ENCODE results near the gene CCDC12.

CCDC12 gene

GRCh38 chr3:46924921-46925584 is 51.5 kb downstream of the CCDC12 start:
- H3K9me3 ChIP-seq (ENCODE audit: control insufficient read depth, insufficient read depth, low read depth, low read length), result no peaks in the 10 kb centered on the region
- no peaks in the 10 kb centered on the region for H3K4me1 ChIP-seq (ENCODE audit: control insufficient read depth, insufficient read depth, low read length)
- no peak overlapping the region for H3K27ac ChIP-seq (ENCODE audit: low read depth, low read length)
- H3K36me3 ChIP-seq (ENCODE audit: control insufficient read depth, insufficient read depth, low read length), result peaks cover 76% of the 10 kb centered on the region
- no peak overlapping the region for H3K9ac ChIP-seq (ENCODE audit: low read length)
- H3K4me3 ChIP-seq (ENCODE audit: low read depth, low read length), result no peak overlapping the region
- H3K27me3 ChIP-seq (ENCODE audit: control insufficient read depth, insufficient read depth, low read length), result no peaks in the 10 kb centered on the region

- Histone ChIP-seq H3K27me3 (ENCODE audit: control insufficient read depth, insufficient read depth, low read length) (no peaks in the 10 kb centered on the region), H3K9me3 (ENCODE audit: control insufficient read depth, insufficient read depth, low read depth, low read length) (no peaks in the 10 kb centered on the region), H3K4me1 (ENCODE audit: control insufficient read depth, insufficient read depth, low read length) (no peaks in the 10 kb centered on the region), H3K4me3 (ENCODE audit: low read depth, low read length) (no peak overlapping the region), H3K9ac (ENCODE audit: low read length) (no peak overlapping the region), H3K27ac (ENCODE audit: low read depth, low read length) (no peak overlapping the region), H3K36me3 (ENCODE audit: control insufficient read depth, insufficient read depth, low read length) (peaks cover 89% of the 10 kb centered on the region)
These were observed 52.8 kb downstream of the CCDC12 start for GRCh38 chr3:46923559-46924350.

- H3K4me1 ChIP-seq (ENCODE audit: control insufficient read depth, insufficient read depth, low read length), result no peaks in the 10 kb centered on the region
- peaks cover 94% of the 10 kb centered on the region for H3K36me3 ChIP-seq (ENCODE audit: control insufficient read depth, insufficient read depth, low read length)
These were observed 53.5 kb downstream of the CCDC12 start for GRCh38 chr3:46922871-46923558.

GRCh38 chr3:46922426-46922825 is 54.1 kb downstream of the CCDC12 start:
- H3K9ac ChIP-seq (ENCODE audit: low read length), result no peak overlapping the region
- no peak overlapping the region for H3K4me3 ChIP-seq (ENCODE audit: low read depth, low read length)
- H3K27ac ChIP-seq (ENCODE audit: low read depth, low read length), result no peak overlapping the region
- H3K9me3 ChIP-seq (ENCODE audit: control insufficient read depth, insufficient read depth, low read depth, low read length), result peaks cover 6% of the 10 kb centered on the region; the same call in 1 of the 2 replicates
- H3K27me3 ChIP-seq (ENCODE audit: control insufficient read depth, insufficient read depth, low read length), result no peaks in the 10 kb centered on the region
- no peaks in the 10 kb centered on the region for H3K4me1 ChIP-seq (ENCODE audit: control insufficient read depth, insufficient read depth, low read length)
- H3K36me3 ChIP-seq (ENCODE audit: control insufficient read depth, insufficient read depth, low read length), result peaks cover 96% of the 10 kb centered on the region

More at GRCh38 chr3:46922871-46923558, 53.5 kb downstream of the CCDC12 start:
- Histone ChIP-seq H3K27ac (ENCODE audit: low read depth, low read length) (no peak overlapping the region), H3K9me3 (ENCODE audit: control insufficient read depth, insufficient read depth, low read depth, low read length) (peaks cover under 1% of the 10 kb centered on the region; the same call in 1 of the 2 replicates), H3K9ac (ENCODE audit: low read length) (no peak overlapping the region), H3K27me3 (ENCODE audit: control insufficient read depth, insufficient read depth, low read length) (no peaks in the 10 kb centered on the region), H3K4me3 (ENCODE audit: low read depth, low read length) (no peak overlapping the region)

GRCh38 chr3:46921871-46922271 is 54.7 kb downstream of the CCDC12 start:
- H3K27me3 ChIP-seq (ENCODE audit: control insufficient read depth, insufficient read depth, low read length), result no peaks in the 10 kb centered on the region
- no peaks in the 10 kb centered on the region for H3K4me1 ChIP-seq (ENCODE audit: control insufficient read depth, insufficient read depth, low read length)
- H3K27ac ChIP-seq (ENCODE audit: low read depth, low read length), result no peak overlapping the region
- H3K4me3 ChIP-seq (ENCODE audit: low read depth, low read length), result no peak overlapping the region
- H3K9me3 ChIP-seq (ENCODE audit: control insufficient read depth, insufficient read depth, low read depth, low read length), result peaks cover 10% of the 10 kb centered on the region
- peaks cover 97% of the 10 kb centered on the region for H3K36me3 ChIP-seq (ENCODE audit: control insufficient read depth, insufficient read depth, low read length)
- H3K9ac ChIP-seq (ENCODE audit: low read length), result no peak overlapping the region

GRCh38 chr3:46921041-46921440 is 55.5 kb downstream of the CCDC12 start:
- no peaks in the 10 kb centered on the region for H3K27me3 ChIP-seq (ENCODE audit: control insufficient read depth, insufficient read depth, low read length)
- peaks cover 10% of the 10 kb centered on the region for H3K9me3 ChIP-seq (ENCODE audit: control insufficient read depth, insufficient read depth, low read depth, low read length)
- no peak overlapping the region for H3K4me3 ChIP-seq (ENCODE audit: low read depth, low read length)
- H3K4me1 ChIP-seq (ENCODE audit: control insufficient read depth, insufficient read depth, low read length), result no peaks in the 10 kb centered on the region
- no peak overlapping the region for H3K9ac ChIP-seq (ENCODE audit: low read length)
- H3K27ac ChIP-seq (ENCODE audit: low read depth, low read length), result no peak overlapping the region
- peaks cover 91% of the 10 kb centered on the region for H3K36me3 ChIP-seq (ENCODE audit: control insufficient read depth, insufficient read depth, low read length)

GRCh38 chr3:46918634-46919033 is 57.9 kb downstream of the CCDC12 start:
- Histone ChIP-seq H3K9ac (ENCODE audit: low read length) (no peak overlapping the region), H3K36me3 (ENCODE audit: control insufficient read depth, insufficient read depth, low read length) (peaks cover 69% of the 10 kb centered on the region), H3K27me3 (ENCODE audit: control insufficient read depth, insufficient read depth, low read length) (no peaks in the 10 kb centered on the region), H3K27ac (ENCODE audit: low read depth, low read length) (no peak overlapping the region), H3K4me3 (ENCODE audit: low read depth, low read length) (no peak overlapping the region), H3K9me3 (ENCODE audit: control insufficient read depth, insufficient read depth, low read depth, low read length) (peaks cover 10% of the 10 kb centered on the region), H3K4me1 (ENCODE audit: control insufficient read depth, insufficient read depth, low read length) (no peaks in the 10 kb centered on the region)

- no peaks in the 10 kb centered on the region for H3K27me3 ChIP-seq (ENCODE audit: control insufficient read depth, insufficient read depth, low read length)
- no peak overlapping the region for H3K27ac ChIP-seq (ENCODE audit: low read depth, low read length)
- H3K4me3 ChIP-seq (ENCODE audit: low read depth, low read length), result no peak overlapping the region
- peaks cover 65% of the 10 kb centered on the region for H3K36me3 ChIP-seq (ENCODE audit: control insufficient read depth, insufficient read depth, low read length)
- peaks cover 10% of the 10 kb centered on the region for H3K9me3 ChIP-seq (ENCODE audit: control insufficient read depth, insufficient read depth, low read depth, low read length)
- H3K9ac ChIP-seq (ENCODE audit: low read length), result no peak overlapping the region
- no peaks in the 10 kb centered on the region for H3K4me1 ChIP-seq (ENCODE audit: control insufficient read depth, insufficient read depth, low read length)
These were observed 58.3 kb downstream of the CCDC12 start for GRCh38 chr3:46918202-46918601.

- Histone ChIP-seq H3K9me3 (ENCODE audit: control insufficient read depth, insufficient read depth, low read depth, low read length) (peaks cover 10% of the 10 kb centered on the region), H3K27me3 (ENCODE audit: control insufficient read depth, insufficient read depth, low read length) (no peaks in the 10 kb centered on the region), H3K4me1 (ENCODE audit: control insufficient read depth, insufficient read depth, low read length) (no peaks in the 10 kb centered on the region), H3K36me3 (ENCODE audit: control insufficient read depth, insufficient read depth, low read length) (peaks cover 56% of the 10 kb centered on the region), H3K9ac (ENCODE audit: low read length) (no peak overlapping the region), H3K4me3 (ENCODE audit: low read depth, low read length) (no peak overlapping the region), H3K27ac (ENCODE audit: low read depth, low read length) (no peak overlapping the region)
These were observed 59.3 kb downstream of the CCDC12 start for GRCh38 chr3:46917257-46917656.

GRCh38 chr3:46916799-46917198 is 59.7 kb downstream of the CCDC12 start:
- peaks cover 10% of the 10 kb centered on the region for H3K9me3 ChIP-seq (ENCODE audit: control insufficient read depth, insufficient read depth, low read depth, low read length)
- H3K4me3 ChIP-seq (ENCODE audit: low read depth, low read length), result no peak overlapping the region
- H3K36me3 ChIP-seq (ENCODE audit: control insufficient read depth, insufficient read depth, low read length), result peaks cover 51% of the 10 kb centered on the region
- H3K4me1 ChIP-seq (ENCODE audit: control insufficient read depth, insufficient read depth, low read length), result no peaks in the 10 kb centered on the region
- H3K27ac ChIP-seq (ENCODE audit: low read depth, low read length), result no peak overlapping the region
- H3K9ac ChIP-seq (ENCODE audit: low read length), result no peak overlapping the region
- no peaks in the 10 kb centered on the region for H3K27me3 ChIP-seq (ENCODE audit: control insufficient read depth, insufficient read depth, low read length)

GRCh38 chr3:46916278-46916677 is 60.3 kb downstream of the CCDC12 start:
- H3K27ac ChIP-seq (ENCODE audit: low read depth, low read length), result no peak overlapping the region

More at GRCh38 chr3:46916278-46916677, 60.3 kb downstream of the CCDC12 start:
- H3K27me3 ChIP-seq (ENCODE audit: control insufficient read depth, insufficient read depth, low read length), result no peaks in the 10 kb centered on the region
- H3K9me3 ChIP-seq (ENCODE audit: control insufficient read depth, insufficient read depth, low read depth, low read length), result peaks cover 10% of the 10 kb centered on the region
- no peak overlapping the region for H3K4me3 ChIP-seq (ENCODE audit: low read depth, low read length)
- peaks cover 46% of the 10 kb centered on the region for H3K36me3 ChIP-seq (ENCODE audit: control insufficient read depth, insufficient read depth, low read length)
- no peaks in the 10 kb centered on the region for H3K4me1 ChIP-seq (ENCODE audit: control insufficient read depth, insufficient read depth, low read length)
- no peak overlapping the region for H3K9ac ChIP-seq (ENCODE audit: low read length)
